Mucosa of gallbladder (tissue), 1 donor: ENCODE measurements around the gene MANBA. TPM values are rescaled to one million over a fixed set of nuclear protein-coding genes. Genes with fewer than 3 reads are reported as not detected.
"Not testable (repeated sequence)": the region's sequence is repeated elsewhere in the genome, so short reads cannot be mapped to it uniquely, and the experiment has no call there.

Source experiments
- DNase-seq: peaks from one replicate; pipeline ENCODE4 v3.0.0-alpha.2; 2020; ENCODE audit warnings: low spot score
- total RNA-seq: library from RNA; stranded (reverse); gene quantifications from one replicate; pipeline ENCODE4 v1.2.1, GENCODE V29; 2021
- donor health status: DM: no; HTN: no; CAD: no.

The MANBA gene
- total RNA-seq, 1 donor from 2014 or later: 42.1 TPM

- DNase-seq: no peak
Measured at GRCh38 chr4:102761906-102762305, 1.1 kb upstream of the MANBA start.

GRCh38 chr4:102761296-102761701 lies 531 bp upstream of the MANBA start:
- no peak for DNase-seq

GRCh38 chr4:102759831-102760644 lies 730 bp downstream of the MANBA start:
- DNase-seq: no peak

GRCh38 chr4:102758241-102759160 lies 2.3 kb downstream of the MANBA start:
- DNase-seq: no peak

- no peak for DNase-seq
Measured at GRCh38 chr4:102757681-102758080, 3.1 kb downstream of the MANBA start.

GRCh38 chr4:102754044-102754443 lies 6.7 kb downstream of the MANBA start:
- DNase-seq: no peak

GRCh38 chr4:102751941-102752340 lies 8.8 kb downstream of the MANBA start:
- no peak for DNase-seq

- DNase-seq: not testable (repeated sequence)
Measured at GRCh38 chr4:102743352-102743751, 17.4 kb downstream of the MANBA start.

GRCh38 chr4:102738802-102739201 lies 22.0 kb downstream of the MANBA start:
- DNase-seq: not testable (repeated sequence)

- no peak for DNase-seq
Measured at GRCh38 chr4:102736636-102737549, 23.9 kb downstream of the MANBA start.

- DNase-seq: no peak
Measured at GRCh38 chr4:102735582-102735981, 25.2 kb downstream of the MANBA start.

GRCh38 chr4:102734591-102735385 lies 26.0 kb downstream of the MANBA start:
- no peak for DNase-seq

GRCh38 chr4:102734116-102734515 lies 26.7 kb downstream of the MANBA start:
- DNase-seq: no peak

- no peak for DNase-seq
Measured at GRCh38 chr4:102733084-102733483, 27.7 kb downstream of the MANBA start.

GRCh38 chr4:102732678-102733077 lies 28.1 kb downstream of the MANBA start:
- DNase-seq: no peak

GRCh38 chr4:102730968-102731533 lies 29.7 kb downstream of the MANBA start:
- DNase-seq: no peak

- peak; percentile 89 for DNase-seq
Measured at GRCh38 chr4:102729486-102729885, 31.3 kb downstream of the MANBA start.

GRCh38 chr4:102726919-102727318 lies 33.8 kb downstream of the MANBA start:
- not testable (repeated sequence) for DNase-seq

- DNase-seq: no peak
Measured at GRCh38 chr4:102726068-102726467, 34.7 kb downstream of the MANBA start.

GRCh38 chr4:102725229-102725628 lies 35.5 kb downstream of the MANBA start:
- DNase-seq: no peak
